Osteocyte (in vitro differentiated cells): ENCODE measurements around the gene CDK9. TPM values are rescaled to one million over a fixed set of nuclear protein-coding genes. Genes with fewer than 3 reads are reported as not detected.

Source experiments
- DNase-seq: peaks from one replicate; pipeline ENCODE4 v3.0.0; 2021; ENCODE audit warnings: mixed read lengths; ENCODE audit not compliant: unreplicated experiment; ENCODE audit errors: extremely low spot score
- H3K27ac Mint-ChIP-seq: one replicate; pipeline ENCODE4 v1.8.0; 2021; ENCODE audit warnings: mild to moderate bottlenecking, mixed read lengths; ENCODE audit not compliant: unreplicated experiment
- H3K27me3 Mint-ChIP-seq: one replicate; pipeline ENCODE4 v1.8.0; 2021; ENCODE audit warnings: mixed read lengths; ENCODE audit not compliant: unreplicated experiment
- H3K36me3 Mint-ChIP-seq: one replicate; pipeline ENCODE4 v1.8.0; 2021; ENCODE audit warnings: mixed read lengths; ENCODE audit not compliant: unreplicated experiment
- H3K4me1 Mint-ChIP-seq: one replicate; pipeline ENCODE4 v1.8.0; 2021; ENCODE audit warnings: mixed read lengths; ENCODE audit not compliant: unreplicated experiment
- H3K4me3 Mint-ChIP-seq: one replicate; pipeline ENCODE4 v1.8.0; 2021; ENCODE audit warnings: mild to moderate bottlenecking, moderate library complexity, mixed read lengths; ENCODE audit not compliant: unreplicated experiment
- H3K9me3 Mint-ChIP-seq: one replicate; pipeline ENCODE4 v1.8.0; 2021; ENCODE audit warnings: mixed read lengths; ENCODE audit not compliant: unreplicated experiment
- total RNA-seq: library from RNA; stranded (reverse); gene quantifications from 2 replicates; pipeline ENCODE4 v1.2.1, GENCODE V29; 2021
- TF ChIP-seq, protein P1 (sequence below): fragments of 200-600 bp; sonication (generic); IDR thresholded peaks from 2 replicates; pipeline ENCODE4 v1.5.0; 2021; ENCODE audit warnings: antibody characterized with exemption, mild to moderate bottlenecking, moderate library complexity

Gene CDK9
- total RNA-seq, 1 donor from 2014 or later = 78.5 TPM

DNA sequence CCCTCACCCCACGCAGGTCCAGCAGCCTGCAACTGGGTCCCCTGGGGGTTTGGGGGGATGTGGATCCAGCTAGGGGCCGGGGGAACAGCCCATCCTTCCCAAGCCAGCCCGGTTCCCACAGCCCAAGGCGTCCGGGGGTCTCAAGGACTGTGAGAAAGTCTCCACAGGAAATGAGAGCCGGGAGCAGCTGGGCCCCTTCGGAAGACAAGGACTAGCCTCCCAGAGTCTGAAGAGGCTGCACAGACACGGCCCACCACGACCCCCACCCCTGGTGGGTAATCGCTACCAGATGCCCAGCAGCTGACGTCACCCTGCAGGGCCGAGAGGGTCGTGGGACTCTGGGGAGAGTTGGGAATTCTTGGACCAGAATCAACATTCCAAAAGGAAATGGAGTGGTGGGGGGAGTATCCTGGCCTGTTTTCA lies 17.9 kb upstream of the CDK9 start:
- Mint-ChIP-seq H3K27ac (peak overlapping the region; percentile 98), H3K4me3 (peak overlapping the region; percentile 94)

DNA sequence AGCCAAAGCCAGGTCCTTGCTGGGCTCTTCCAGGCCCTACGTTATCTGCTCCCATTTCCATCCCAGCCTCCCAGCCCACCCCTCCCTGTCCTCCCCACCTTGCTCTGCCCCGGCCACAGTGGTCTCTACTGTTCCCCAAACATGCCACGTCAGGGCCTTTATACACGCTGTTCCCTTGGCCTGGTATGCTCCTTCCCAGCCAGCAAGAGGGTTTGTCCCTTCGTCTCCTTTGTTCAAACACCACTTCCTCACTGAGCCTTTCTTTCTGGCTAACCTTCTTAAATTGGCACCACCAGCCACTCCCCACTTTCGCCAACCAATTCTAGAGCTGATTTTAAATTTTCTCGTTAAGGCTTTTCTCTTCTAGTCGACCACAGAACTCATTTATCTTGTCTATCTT lies 17.1 kb upstream of the CDK9 start:
- no peak for DNase-seq
- H3K9me3 Mint-ChIP-seq = no peaks in the 10 kb centered on the region
- TF ChIP-seq, protein P1, sequence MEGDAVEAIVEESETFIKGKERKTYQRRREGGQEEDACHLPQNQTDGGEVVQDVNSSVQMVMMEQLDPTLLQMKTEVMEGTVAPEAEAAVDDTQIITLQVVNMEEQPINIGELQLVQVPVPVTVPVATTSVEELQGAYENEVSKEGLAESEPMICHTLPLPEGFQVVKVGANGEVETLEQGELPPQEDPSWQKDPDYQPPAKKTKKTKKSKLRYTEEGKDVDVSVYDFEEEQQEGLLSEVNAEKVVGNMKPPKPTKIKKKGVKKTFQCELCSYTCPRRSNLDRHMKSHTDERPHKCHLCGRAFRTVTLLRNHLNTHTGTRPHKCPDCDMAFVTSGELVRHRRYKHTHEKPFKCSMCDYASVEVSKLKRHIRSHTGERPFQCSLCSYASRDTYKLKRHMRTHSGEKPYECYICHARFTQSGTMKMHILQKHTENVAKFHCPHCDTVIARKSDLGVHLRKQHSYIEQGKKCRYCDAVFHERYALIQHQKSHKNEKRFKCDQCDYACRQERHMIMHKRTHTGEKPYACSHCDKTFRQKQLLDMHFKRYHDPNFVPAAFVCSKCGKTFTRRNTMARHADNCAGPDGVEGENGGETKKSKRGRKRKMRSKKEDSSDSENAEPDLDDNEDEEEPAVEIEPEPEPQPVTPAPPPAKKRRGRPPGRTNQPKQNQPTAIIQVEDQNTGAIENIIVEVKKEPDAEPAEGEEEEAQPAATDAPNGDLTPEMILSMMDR = no peak
- H3K4me1 Mint-ChIP-seq = peaks cover 69% of the 10 kb centered on the region
- H3K27me3 Mint-ChIP-seq = no peaks in the 10 kb centered on the region
- peak overlapping the region; percentile 98 for H3K27ac Mint-ChIP-seq
- peaks cover 14% of the 10 kb centered on the region for H3K36me3 Mint-ChIP-seq
- peak overlapping the region; percentile 94 for H3K4me3 Mint-ChIP-seq

More for the DNA sequence above, 17.9 kb upstream of the CDK9 start:
- peaks cover 75% of the 10 kb centered on the region for H3K4me1 Mint-ChIP-seq
- no peaks in the 10 kb centered on the region for H3K9me3 Mint-ChIP-seq
- H3K36me3 Mint-ChIP-seq = peaks cover 14% of the 10 kb centered on the region
- DNase-seq = peak; percentile 90
- TF ChIP-seq, protein P1 = no peak
- H3K27me3 Mint-ChIP-seq = no peaks in the 10 kb centered on the region

DNA sequence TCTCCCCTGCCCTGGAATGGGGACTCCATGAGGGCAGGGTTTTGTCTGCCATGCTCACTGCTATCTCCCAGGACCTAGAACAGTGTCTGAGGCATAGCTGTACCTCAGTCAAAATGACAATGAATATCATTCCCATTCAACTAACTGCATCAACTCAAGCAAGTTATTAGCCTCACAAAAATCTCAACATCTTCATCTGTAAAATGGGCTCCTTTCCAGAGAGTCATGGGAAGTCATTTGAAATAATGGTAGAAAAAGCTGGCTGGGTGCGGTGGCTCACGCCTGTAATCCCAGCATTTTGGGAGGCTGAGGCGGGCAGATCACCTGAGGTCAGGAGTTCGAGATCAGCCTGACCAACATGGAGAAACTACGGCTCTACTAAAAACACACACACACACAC lies 16.7 kb upstream of the CDK9 start:
- H3K27me3 Mint-ChIP-seq = no peaks in the 10 kb centered on the region

DNA sequence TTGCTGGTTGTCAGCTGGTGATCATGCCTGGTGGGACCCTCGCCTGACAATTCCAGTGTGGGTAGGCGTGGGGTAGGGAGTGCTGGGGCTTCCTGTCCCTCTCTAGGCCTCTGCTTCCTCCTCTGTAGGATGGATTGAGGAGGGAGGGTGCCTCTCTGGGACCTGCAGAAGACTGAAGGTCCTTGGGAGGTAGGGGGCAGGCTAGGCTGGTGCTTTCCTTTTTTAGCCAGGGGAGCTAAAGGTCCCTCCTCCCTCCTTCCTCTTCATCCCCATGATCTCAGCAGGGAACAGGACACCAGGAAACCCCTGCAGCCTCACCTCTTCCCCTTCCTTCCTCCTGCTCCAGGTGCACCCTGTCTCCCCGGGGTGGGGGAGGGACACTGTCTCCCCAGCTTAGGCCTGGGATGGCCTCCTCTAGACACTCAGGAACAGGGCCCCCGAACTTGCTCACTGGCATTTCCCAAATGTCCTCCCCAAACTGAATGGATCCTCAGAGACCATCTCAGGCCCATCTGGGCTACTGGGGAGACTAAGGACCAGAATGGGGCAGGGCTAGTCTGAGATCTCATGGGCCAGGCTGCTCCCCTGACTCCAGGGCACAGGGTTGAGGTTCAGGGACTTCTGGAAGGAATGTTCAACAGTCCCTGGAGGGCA lies 15.8 kb upstream of the CDK9 start:
- DNase-seq = no peak
- H3K9me3 Mint-ChIP-seq = no peaks in the 10 kb centered on the region
- peak overlapping the region; percentile 98 for H3K27ac Mint-ChIP-seq
- H3K4me3 Mint-ChIP-seq = peak overlapping the region; percentile 94
- H3K4me1 Mint-ChIP-seq = peaks cover 57% of the 10 kb centered on the region
- peaks cover 12% of the 10 kb centered on the region for H3K36me3 Mint-ChIP-seq
- no peaks in the 10 kb centered on the region for H3K27me3 Mint-ChIP-seq
- TF ChIP-seq, protein P1 = peak; percentile 11

More for the DNA sequence above, 16.7 kb upstream of the CDK9 start:
- DNase-seq = no peak
- Mint-ChIP-seq H3K36me3 (peaks cover 14% of the 10 kb centered on the region), H3K4me3 (peak overlapping the region; percentile 94), H3K4me1 (peaks cover 65% of the 10 kb centered on the region), H3K27ac (peak overlapping the region; percentile 98), H3K9me3 (no peaks in the 10 kb centered on the region)
- TF ChIP-seq, protein P1 = no peak

DNA sequence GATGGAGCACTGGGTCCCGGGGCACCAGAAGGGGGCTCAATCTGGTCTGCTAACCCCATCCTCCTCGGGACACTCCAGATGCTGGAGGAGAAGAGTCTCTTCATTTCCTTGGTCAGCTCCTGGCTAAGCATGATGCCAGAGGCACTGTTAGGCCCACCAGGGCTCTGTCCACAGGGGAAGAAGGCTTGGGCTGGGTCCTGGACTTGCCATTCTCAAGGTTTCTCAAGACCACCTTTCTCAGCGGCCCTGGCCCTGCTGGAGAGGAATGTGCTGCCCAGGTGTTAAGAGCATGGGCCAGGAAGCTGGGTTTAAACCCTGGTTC lies 15.3 kb upstream of the CDK9 start:
- TF ChIP-seq, protein P1 = no peak
- H3K4me1 Mint-ChIP-seq = peaks cover 53% of the 10 kb centered on the region
- peak overlapping the region; percentile 98 for H3K27ac Mint-ChIP-seq

More for the DNA sequence above, 15.3 kb upstream of the CDK9 start:
- Mint-ChIP-seq H3K4me3 (peak overlapping the region; percentile 94), H3K27me3 (no peaks in the 10 kb centered on the region), H3K9me3 (no peaks in the 10 kb centered on the region), H3K36me3 (peaks cover 8% of the 10 kb centered on the region)
- no peak for DNase-seq
